Sciatic nerve (tissue), 2 donors: ENCODE measurements around the gene TANGO6. TPM values are rescaled to one million over a fixed set of nuclear protein-coding genes. Genes with fewer than 3 reads are reported as not detected.
"Not testable (repeated sequence)": the region's sequence is repeated elsewhere in the genome, so short reads cannot be mapped to it uniquely, and the experiment has no call there.

ENCODE experiments used
- ATAC-seq: fragments of 200-7000 bp; cut with Tn5 transposase; one replicate; pipeline ENCODE4 v1.9.1; 2020; ENCODE audit warnings: mild to moderate bottlenecking, moderate library complexity
- DNase-seq: peaks from one replicate; pipeline ENCODE4 v3.0.0-alpha.2; 2020; ENCODE audit warnings: low spot score
- intact Hi-C: fragments of 100-400 bp; cut with DNase I; formaldehyde crosslinking; loops from one replicate; pipeline ENCODE4 v1.14.2; 2022
- total RNA-seq: library from RNA; stranded (reverse); fragmentation: NEBNext Ultra II Directional; extraction: Animal tissue kit (Norgen Biotek cat#: 25700); gene quantifications from one replicate; pipeline ENCODE4 v1.2.1, GENCODE V29; 2021
- donor health status: DM: no; HTN: no; CAD: no.
- donor health status: DM: no; HTN: no; CAD: no.

TANGO6 gene
- total RNA-seq = 31.1 TPM

GRCh38 chr16:68843482-68844210 lies at the start of gene TANGO6:
TANGO6 (plus strand) TSS chr16:68843531; CDS start chr16:68843618, 87 bp downstream.
- DNase-seq = peak; percentile 90
- intact Hi-C loops = no loop called here
- ATAC-seq = peak; percentile 98

GRCh38 chr16:68798398-68798797 lies 44.9 kb upstream of the TANGO6 start:
- no peak for DNase-seq
- intact Hi-C loops = no loop called here
- no peak for ATAC-seq

- peak; percentile 64 for DNase-seq
- peak; percentile 93 for ATAC-seq
- intact Hi-C loops = no loop called here
Observed at GRCh38 chr16:68800257-68800875, 43.0 kb upstream of the TANGO6 start.

GRCh38 chr16:68802190-68802589 lies 41.1 kb upstream of the TANGO6 start:
- no peak for DNase-seq
- intact Hi-C loops = no loop called here
- no peak for ATAC-seq

- DNase-seq (no peak), ATAC-seq (no peak)
- intact Hi-C loops = no loop called here
Observed at GRCh38 chr16:68806422-68806821, 36.9 kb upstream of the TANGO6 start.

- intact Hi-C loops = no loop called here
- DNase-seq (no peak), ATAC-seq (no peak)
Observed at GRCh38 chr16:68806981-68807380, 36.4 kb upstream of the TANGO6 start.

- ATAC-seq = no peak
- DNase-seq = no peak
- intact Hi-C loops = no loop called here
Observed at GRCh38 chr16:68814516-68814915, 28.8 kb upstream of the TANGO6 start.

GRCh38 chr16:68823401-68824135 lies 19.8 kb upstream of the TANGO6 start:
- DNase-seq (no peak), ATAC-seq (no peak)
- intact Hi-C loops = no loop called here

- intact Hi-C loops = no loop called here
- no peak for DNase-seq
- no peak for ATAC-seq
Observed at GRCh38 chr16:68825427-68825826, 17.9 kb upstream of the TANGO6 start.

GRCh38 chr16:68826652-68827051 lies 16.7 kb upstream of the TANGO6 start:
- intact Hi-C loops = no loop called here
- ATAC-seq (no peak), DNase-seq (no peak)

GRCh38 chr16:68833251-68833650 lies 10.1 kb upstream of the TANGO6 start:
- intact Hi-C loops = no loop called here
- ATAC-seq (no peak), DNase-seq (no peak)

GRCh38 chr16:68834550-68834949 lies 8.8 kb upstream of the TANGO6 start:
- no peak for DNase-seq
- intact Hi-C loops = no loop called here
- ATAC-seq = no peak

- intact Hi-C loops = no loop called here
- ATAC-seq = no peak
- DNase-seq = no peak
Observed at GRCh38 chr16:68835970-68836369, 7.4 kb upstream of the TANGO6 start.

- ATAC-seq (no peak), DNase-seq (no peak)
- intact Hi-C loops = no loop called here
Observed at GRCh38 chr16:68839831-68840230, 3.5 kb upstream of the TANGO6 start.

GRCh38 chr16:68842964-68843481 lies 308 bp upstream of the TANGO6 start:
- intact Hi-C loops, DNase-seq, ATAC-seq: not testable (repeated sequence)

- no peak for DNase-seq
- intact Hi-C loops = no loop called here
- no peak for ATAC-seq
Observed at GRCh38 chr16:68844211-68844564, 857 bp downstream of the TANGO6 start.

- DNase-seq = no peak
- no peak for ATAC-seq
- intact Hi-C loops = no loop called here
Observed at GRCh38 chr16:68848786-68849185, 5.5 kb downstream of the TANGO6 start.

GRCh38 chr16:68850481-68850880 lies 7.2 kb downstream of the TANGO6 start:
- ATAC-seq = no peak
- DNase-seq = no peak
- intact Hi-C loops = no loop called here

- ATAC-seq (no peak), DNase-seq (no peak)
- intact Hi-C loops = no loop called here
Observed at GRCh38 chr16:68851601-68852000, 8.3 kb downstream of the TANGO6 start.

GRCh38 chr16:68857479-68857878 lies 14.1 kb downstream of the TANGO6 start:
- ATAC-seq = no peak
- intact Hi-C loops = no loop called here
- no peak for DNase-seq
